Measurements from ENCODE around the gene CASP4.
"Not testable (repeated sequence)": the region's sequence is repeated elsewhere in the genome, so short reads cannot be mapped to it uniquely, and the experiment has no call there.

The CASP4 gene

DNA sequence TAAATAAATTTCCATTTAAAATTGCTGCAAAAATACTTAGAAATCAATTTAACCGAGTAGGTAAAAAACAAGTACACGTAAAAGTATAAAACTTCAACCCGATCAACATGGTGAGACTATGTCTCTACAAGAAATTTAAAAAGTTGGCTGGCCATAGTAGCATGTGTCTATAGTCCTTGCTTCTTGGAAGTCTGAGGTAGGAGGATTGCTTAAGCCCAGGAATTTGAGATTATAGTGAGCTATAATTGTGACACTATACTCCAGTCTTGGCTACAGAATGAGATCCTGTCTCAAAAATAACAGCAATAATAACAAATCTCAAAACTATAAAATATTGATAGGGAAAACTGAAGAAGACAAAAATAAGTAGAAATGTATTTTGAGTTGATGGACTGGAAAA is 11.1 kb downstream of the CASP4 start:
- H3K27ac ChIP-seq: no peak overlapping the region
- no peak for TF ChIP-seq ZFX (IDR thresholded peaks at IDR 0.05)
- TF ChIP-seq, protein P1, sequence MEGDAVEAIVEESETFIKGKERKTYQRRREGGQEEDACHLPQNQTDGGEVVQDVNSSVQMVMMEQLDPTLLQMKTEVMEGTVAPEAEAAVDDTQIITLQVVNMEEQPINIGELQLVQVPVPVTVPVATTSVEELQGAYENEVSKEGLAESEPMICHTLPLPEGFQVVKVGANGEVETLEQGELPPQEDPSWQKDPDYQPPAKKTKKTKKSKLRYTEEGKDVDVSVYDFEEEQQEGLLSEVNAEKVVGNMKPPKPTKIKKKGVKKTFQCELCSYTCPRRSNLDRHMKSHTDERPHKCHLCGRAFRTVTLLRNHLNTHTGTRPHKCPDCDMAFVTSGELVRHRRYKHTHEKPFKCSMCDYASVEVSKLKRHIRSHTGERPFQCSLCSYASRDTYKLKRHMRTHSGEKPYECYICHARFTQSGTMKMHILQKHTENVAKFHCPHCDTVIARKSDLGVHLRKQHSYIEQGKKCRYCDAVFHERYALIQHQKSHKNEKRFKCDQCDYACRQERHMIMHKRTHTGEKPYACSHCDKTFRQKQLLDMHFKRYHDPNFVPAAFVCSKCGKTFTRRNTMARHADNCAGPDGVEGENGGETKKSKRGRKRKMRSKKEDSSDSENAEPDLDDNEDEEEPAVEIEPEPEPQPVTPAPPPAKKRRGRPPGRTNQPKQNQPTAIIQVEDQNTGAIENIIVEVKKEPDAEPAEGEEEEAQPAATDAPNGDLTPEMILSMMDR (conservative IDR thresholded peaks at IDR 0.05): no peak

DNA sequence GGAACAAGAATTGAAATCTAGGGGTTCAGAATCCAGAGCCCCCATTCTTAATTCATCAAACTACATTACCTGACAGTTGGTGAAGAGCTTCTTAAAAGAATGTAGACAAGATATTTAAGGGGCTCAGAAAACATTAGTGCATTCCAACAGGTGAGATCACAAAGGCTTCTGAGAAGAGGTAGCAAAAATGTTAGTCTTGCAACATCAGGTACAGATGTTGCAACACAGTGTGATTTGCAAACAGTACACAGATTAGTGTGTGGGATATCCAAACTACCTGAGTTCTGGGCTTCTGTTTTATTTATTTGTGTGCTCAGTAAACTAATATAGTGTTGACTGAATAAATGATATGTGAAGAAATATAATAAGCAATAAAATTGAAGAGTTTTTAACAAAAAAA is 11.8 kb downstream of the CASP4 start:
- TF ChIP-seq, protein P1 (conservative IDR thresholded peaks at IDR 0.05): no peak
- TF ChIP-seq ZFX (IDR thresholded peaks at IDR 0.05): no peak
- no peak overlapping the region for H3K27ac ChIP-seq

DNA sequence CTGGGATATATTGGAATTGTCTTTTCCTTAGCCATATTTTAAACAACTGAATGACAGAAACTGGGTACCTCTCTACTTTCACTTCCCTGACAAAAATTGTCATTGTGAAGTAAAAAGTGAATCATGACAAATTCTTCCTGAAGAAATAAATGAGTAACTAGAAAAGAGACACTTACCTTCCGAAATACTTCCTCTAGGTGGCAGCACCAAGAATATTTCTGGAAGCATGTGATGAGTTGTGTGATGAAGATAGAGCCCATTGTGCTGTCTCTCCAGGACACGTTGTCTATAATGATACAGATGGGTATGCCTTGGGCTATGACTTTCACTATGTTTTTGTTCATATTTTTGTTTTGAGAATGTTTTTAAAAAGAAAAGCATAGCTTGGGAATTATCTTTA is 21.5 kb downstream of the CASP4 start:
- TF ChIP-seq, protein P1 (conservative IDR thresholded peaks at IDR 0.05): peak; percentile 76
- TF ChIP-seq ZFX (IDR thresholded peaks at IDR 0.05): no peak
- H3K27ac ChIP-seq: no peak overlapping the region

DNA sequence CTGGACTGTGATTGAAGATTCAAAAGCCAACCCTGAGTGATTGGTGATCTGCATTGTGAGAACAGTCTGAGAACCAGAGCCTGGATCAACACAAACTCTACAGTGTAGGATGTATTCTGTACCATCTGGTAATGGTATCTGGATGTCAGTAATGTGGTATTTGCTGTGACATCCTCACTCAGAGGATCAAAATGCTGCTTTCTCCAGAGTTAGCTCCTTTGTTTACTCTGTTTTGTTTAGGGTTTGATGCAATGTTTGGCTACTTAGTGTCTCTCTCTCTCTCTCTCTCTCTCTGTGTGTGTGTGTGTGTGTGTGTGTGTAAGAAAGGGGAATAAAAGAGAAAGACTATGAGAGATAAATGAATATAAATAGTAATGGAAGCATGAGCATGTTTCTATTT is 24.3 kb downstream of the CASP4 start:
- H3K27ac ChIP-seq: no peak overlapping the region
- TF ChIP-seq, protein P1 (conservative IDR thresholded peaks at IDR 0.05): no peak
- no peak for TF ChIP-seq ZFX (IDR thresholded peaks at IDR 0.05)

DNA sequence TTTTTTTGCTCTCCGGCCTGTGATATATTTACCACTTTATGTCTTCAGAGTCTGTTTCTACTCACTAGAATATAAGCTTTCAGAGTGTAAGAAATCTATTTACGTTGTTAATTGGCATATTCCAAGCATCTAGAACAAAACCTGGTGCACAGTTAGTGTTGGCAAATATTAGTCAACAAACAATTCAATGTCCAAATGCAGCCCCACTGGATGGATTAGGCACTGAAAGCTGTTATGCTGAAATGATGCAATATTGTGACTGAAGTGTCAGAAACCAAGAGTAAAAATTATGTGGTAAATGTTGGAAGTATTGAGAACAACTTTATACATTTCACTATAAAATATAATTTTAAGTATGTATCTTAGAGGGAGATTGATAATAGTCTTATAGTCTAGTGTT is 24.8 kb downstream of the CASP4 start:
- H3K27ac ChIP-seq: no peak overlapping the region
- TF ChIP-seq, protein P1 (conservative IDR thresholded peaks at IDR 0.05): no peak
- no peak for TF ChIP-seq ZFX (IDR thresholded peaks at IDR 0.05)

DNA sequence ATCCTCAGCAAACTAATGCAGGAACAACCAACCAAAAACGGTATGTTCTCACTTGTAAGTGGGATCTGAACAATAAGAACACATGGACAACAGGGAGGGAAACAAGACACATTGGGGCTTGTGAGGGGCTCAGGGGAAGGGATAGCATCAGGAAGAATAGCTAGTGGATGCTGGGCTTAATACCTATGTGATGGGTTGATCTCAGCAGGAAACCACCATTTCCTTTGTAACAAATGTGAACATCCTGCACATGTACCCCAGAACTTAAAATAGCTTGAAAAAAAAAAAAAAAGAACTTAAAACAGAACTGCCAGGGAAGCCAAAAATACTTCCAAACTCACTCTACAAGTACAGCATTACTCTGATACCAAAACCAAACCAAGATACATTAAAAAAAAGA is 33.8 kb downstream of the CASP4 start:
- TF ChIP-seq ZFX (IDR thresholded peaks at IDR 0.05): no peak
- TF ChIP-seq, protein P1 (conservative IDR thresholded peaks at IDR 0.05): no peak
- H3K27ac ChIP-seq: no peak overlapping the region

DNA sequence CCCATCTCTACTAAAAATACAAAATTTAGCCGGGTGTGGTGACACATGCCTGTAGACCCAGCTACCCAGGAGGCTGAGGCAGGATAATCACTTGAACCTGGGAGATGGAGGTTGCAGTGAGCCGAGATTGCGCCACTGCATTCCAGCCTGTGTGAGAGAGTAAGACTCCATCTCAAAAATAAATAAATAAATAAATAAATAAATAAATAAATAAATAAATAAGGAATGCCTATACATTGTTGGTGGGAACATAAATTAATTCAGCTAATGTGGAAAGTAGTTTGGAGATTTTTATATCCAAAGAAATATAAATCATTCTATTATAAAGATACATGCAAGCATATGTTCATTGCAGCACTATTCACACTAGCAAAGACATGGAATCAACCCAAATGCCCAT is 34.3 kb downstream of the CASP4 start:
- not testable (repeated sequence) for H3K27ac ChIP-seq

DNA sequence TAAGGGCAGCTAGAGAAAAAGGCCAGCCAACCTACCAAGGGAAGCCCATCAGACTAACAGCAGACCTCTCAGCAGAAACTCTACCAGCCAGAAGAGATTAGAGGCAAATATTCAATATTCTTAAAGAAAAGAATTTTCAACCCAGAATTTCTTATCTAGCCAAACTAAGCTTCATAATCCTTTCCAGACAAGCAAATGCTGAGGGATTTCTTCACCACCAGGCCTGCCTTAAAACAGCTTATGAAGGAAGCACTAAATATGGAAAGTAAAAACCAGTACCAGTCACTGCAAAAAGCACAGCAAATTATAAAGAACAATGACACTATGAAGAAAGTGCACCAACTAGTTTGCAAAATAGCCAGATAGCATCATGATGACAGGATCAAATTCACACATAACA is 39.6 kb downstream of the CASP4 start:
- no peak overlapping the region for H3K27ac ChIP-seq
- no peak for TF ChIP-seq ZFX (IDR thresholded peaks at IDR 0.05)
- TF ChIP-seq, protein P1 (conservative IDR thresholded peaks at IDR 0.05): no peak

Measured in C4-2B (cell line).